Measurements from ENCODE around the gene SBF2. TPM values are rescaled to one million over a fixed set of nuclear protein-coding genes. Genes with fewer than 3 reads are reported as not detected.
A peak's percentile ranks its signal among the peaks of the same experiment; 100 is the strongest.

SBF2 gene
- total and polyA plus RNA-seq, 9 of the 15 experiments (the other 6 are each of a cell fraction or from before 2014, with no cell fraction given): 0.80 to 9.5 (median 5.0) TPM

DNA sequence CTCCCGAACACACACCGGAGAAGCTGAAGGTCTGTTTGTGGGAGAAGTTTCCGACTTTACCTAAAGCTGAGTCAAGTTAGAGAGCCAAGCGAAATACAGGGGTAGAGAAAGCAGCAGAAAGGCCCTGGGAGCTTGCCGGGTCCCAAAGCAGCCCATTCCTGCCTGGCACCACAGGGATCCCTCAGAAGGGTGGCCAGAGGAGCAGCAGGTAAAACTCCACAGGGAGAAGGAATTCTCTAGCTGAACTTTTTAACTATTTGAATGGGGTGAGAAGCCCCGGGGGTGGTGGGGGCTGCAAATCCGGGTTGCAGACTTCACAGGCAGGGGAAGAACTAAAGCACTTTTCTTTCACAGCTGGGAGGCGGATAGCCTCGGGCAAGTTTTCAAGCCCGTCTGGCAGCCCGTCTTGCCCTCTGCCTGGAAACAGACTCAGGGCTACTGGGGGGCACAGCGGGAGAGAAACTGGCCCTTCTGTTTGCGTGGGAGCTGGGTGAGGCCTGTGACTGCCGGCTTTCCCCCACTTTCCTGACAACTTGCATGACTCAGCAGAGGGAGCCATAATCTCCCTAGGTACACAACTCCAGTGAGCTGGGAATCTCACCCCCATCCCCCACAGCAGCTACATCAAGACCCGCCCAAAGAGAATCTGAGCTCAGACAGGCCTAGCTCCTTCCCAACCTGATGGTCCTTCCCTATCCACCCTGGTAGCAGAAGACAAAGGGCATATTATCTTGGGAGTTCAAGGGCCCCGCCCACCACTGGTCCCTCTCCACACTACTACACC, 311.0 kb downstream of the SBF2 start:
- BruUV-seq (replicated peaks): no TSS peak
- ATAC-seq (peak; percentile 49), DNase-seq (ENCODE audit: extremely low read depth in 1 of 4, low spot score in 3 of 4) (peak; percentile 15 to 70 (median 20)), FAIRE-seq (no peak)
- intact Hi-C loops (cut with micrococcal nuclease) (no loop called here), in situ Hi-C loops (cut with MboI) (no loop called here)
- Histone ChIP-seq H3K9me1 (ENCODE audit: control insufficient read depth, insufficient read depth, low read length) (no peaks in the 10 kb centered on the region), H3K4me3 (no peak overlapping the region), H2AFZ (ENCODE audit: low read depth, low read length) (peak overlapping the region; percentile 79), H3K79me2 (ENCODE audit: control insufficient read depth, insufficient read depth, low read length) (no peaks in the 10 kb centered on the region), H3K4me2 (ENCODE audit: insufficient read depth, low read length) (0 out of 2 replicates have a peak overlapping the region, but pooled peaks have one; percentile 18), H3K27ac (ENCODE audit: extremely low read depth, low read depth, low read length) (peak overlapping the region; percentile 34; the same call in 2 of the 3 replicates), H3K4me1 (replicated peaks in 1 of 2; ENCODE audit: control insufficient read depth in 2 of 2, insufficient read depth in 2 of 2, low read length in 2 of 2) (peaks cover 4 to 7% of the 10 kb centered on the region in 2 experiments; a peak in 1 of 5 replicates), H3K36me3 (ENCODE audit: control insufficient read depth, insufficient read depth, low read length) (no peaks in the 10 kb centered on the region), H3K9me3 (replicated peaks; ENCODE audit: control insufficient read depth, insufficient read depth, low read depth, low read length) (no peaks in the 10 kb centered on the region), H3K27me3 (ENCODE audit: control insufficient read depth in 2 of 2, insufficient read depth in 2 of 2, low read length in 2 of 2) (no peaks in the 10 kb centered on the region), H3K9ac (ENCODE audit: insufficient read depth in 1 of 2, low read depth in 2 of 2, low read length in 2 of 2) (peak overlapping the region in 1 of 2 experiments; percentile 43; a peak in 1 of 4 replicates), H4K20me1 (replicated peaks; ENCODE audit: control insufficient read depth, insufficient read depth, low read length) (no peaks in the 10 kb centered on the region)
- 48% methylated on average over 16 of the region's 16 CpGs for WGBS (ENCODE audit: insufficient coverage, low coverage, missing lambda C conversion rate)
- POLR2A ChIA-PET: no interaction called here
- CTCF ChIA-PET (ENCODE audit: low intra/inter-chr PET ratio): no interaction called here
- TF ChIP-seq NCOA6 (IDR thresholded peaks at IDR 0.05) (no peak), ELF4 (CRISPR knock-in tag; IDR thresholded peaks at IDR 0.05) (no peak), KDM1A (IDR thresholded peaks at IDR 0.05) (peak; percentile 9 to 31; a peak in 1 of 4 replicates), OTX1 (CRISPR knock-in tag; IDR thresholded peaks at IDR 0.05) (no peak), MAFK (IDR thresholded peaks at IDR 0.05; ENCODE audit: low read length) (peak; percentile 33; the same call in 1 of the 2 replicates), SMAD4 (CRISPR knock-in tag; conservative IDR thresholded peaks at IDR 0.05) (0 out of 2 replicates have a peak, but pooled peaks have one; percentile 37), CC2D1A (IDR thresholded peaks at IDR 0.05) (0 out of 2 replicates have a peak, but pooled peaks have one; percentile 30), ARID1B (IDR thresholded peaks at IDR 0.05) (peak; percentile 64), JUND (IDR thresholded peaks at IDR 0.05; ENCODE audit: borderline replicate concordance, low read depth, low read length) (peak; percentile 39; the same call in 1 of the 2 replicates), JUND (tag; IDR thresholded peaks at IDR 0.05; ENCODE audit: borderline replicate concordance, low read depth, low read length) (no peak; the same call in 2 of the 3 replicates), EGR1 (conservative IDR thresholded peaks at IDR 0.05) (peak; percentile 52), MAFF (IDR thresholded peaks at IDR 0.05; ENCODE audit: low read length) (peak; percentile 36; the same call in 1 of the 2 replicates), NFE2 (IDR thresholded peaks at IDR 0.05; ENCODE audit: low read depth) (peak; percentile 82), MAFG (tag; conservative IDR thresholded peaks at IDR 0.05) (peak; percentile 74)
- TF ChIP-seq, protein P1, sequence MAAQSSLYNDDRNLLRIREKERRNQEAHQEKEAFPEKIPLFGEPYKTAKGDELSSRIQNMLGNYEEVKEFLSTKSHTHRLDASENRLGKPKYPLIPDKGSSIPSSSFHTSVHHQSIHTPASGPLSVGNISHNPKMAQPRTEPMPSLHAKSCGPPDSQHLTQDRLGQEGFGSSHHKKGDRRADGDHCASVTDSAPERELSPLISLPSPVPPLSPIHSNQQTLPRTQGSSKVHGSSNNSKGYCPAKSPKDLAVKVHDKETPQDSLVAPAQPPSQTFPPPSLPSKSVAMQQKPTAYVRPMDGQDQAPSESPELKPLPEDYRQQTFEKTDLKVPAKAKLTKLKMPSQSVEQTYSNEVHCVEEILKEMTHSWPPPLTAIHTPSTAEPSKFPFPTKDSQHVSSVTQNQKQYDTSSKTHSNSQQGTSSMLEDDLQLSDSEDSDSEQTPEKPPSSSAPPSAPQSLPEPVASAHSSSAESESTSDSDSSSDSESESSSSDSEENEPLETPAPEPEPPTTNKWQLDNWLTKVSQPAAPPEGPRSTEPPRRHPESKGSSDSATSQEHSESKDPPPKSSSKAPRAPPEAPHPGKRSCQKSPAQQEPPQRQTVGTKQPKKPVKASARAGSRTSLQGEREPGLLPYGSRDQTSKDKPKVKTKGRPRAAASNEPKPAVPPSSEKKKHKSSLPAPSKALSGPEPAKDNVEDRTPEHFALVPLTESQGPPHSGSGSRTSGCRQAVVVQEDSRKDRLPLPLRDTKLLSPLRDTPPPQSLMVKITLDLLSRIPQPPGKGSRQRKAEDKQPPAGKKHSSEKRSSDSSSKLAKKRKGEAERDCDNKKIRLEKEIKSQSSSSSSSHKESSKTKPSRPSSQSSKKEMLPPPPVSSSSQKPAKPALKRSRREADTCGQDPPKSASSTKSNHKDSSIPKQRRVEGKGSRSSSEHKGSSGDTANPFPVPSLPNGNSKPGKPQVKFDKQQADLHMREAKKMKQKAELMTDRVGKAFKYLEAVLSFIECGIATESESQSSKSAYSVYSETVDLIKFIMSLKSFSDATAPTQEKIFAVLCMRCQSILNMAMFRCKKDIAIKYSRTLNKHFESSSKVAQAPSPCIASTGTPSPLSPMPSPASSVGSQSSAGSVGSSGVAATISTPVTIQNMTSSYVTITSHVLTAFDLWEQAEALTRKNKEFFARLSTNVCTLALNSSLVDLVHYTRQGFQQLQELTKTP (IDR thresholded peaks at IDR 0.05; ENCODE audit: low read depth in 1 of 2, partially characterized antibody in 2 of 2): no peak
- TF ChIP-seq, protein P2, sequence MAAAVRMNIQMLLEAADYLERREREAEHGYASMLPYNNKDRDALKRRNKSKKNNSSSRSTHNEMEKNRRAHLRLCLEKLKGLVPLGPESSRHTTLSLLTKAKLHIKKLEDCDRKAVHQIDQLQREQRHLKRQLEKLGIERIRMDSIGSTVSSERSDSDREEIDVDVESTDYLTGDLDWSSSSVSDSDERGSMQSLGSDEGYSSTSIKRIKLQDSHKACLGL (CRISPR knock-in tag; IDR thresholded peaks at IDR 0.05; ENCODE audit: borderline replicate concordance, poor library complexity, severe bottlenecking): no peak
- TF ChIP-seq, protein P3, sequence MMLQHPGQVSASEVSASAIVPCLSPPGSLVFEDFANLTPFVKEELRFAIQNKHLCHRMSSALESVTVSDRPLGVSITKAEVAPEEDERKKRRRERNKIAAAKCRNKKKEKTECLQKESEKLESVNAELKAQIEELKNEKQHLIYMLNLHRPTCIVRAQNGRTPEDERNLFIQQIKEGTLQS (IDR thresholded peaks at IDR 0.05): peak; percentile 25
- TF ChIP-seq, protein P3 (CRISPR knock-in tag; conservative IDR thresholded peaks at IDR 0.05): no peak
